ENCODE results near the gene SCGB3A1. TPM values are rescaled to one million over a fixed set of nuclear protein-coding genes. Genes with fewer than 3 reads are reported as not detected.

Gene SCGB3A1
- total RNA-seq = 10 to 100 TPM in 1 of 3 donors, 1 to 10 TPM in 1, not detected in 1; 8.8 to 66.5 TPM

- H3K27me3 ChIP-seq = peaks cover 0 to 20% of the 10 kb centered on the region in 2 donors
- peak within 1 kb of the TSS in 2 of 3 donors; percentile 43 to 64 for H3K4me3 ChIP-seq
- intact Hi-C loops (cut with DNase I; ENCODE audit: low total_unique reads) = no loop called here
- DNase-seq (ENCODE audit: low spot score in 2 of 2) = no peak
- peak within 1 kb of the TSS in 1 of 2 donors; percentile 38 for H3K27ac ChIP-seq
- TF ChIP-seq POLR2AphosphoS5 (IDR thresholded peaks at IDR 0.05) = no peak
- no peak for TF ChIP-seq POLR2A (IDR thresholded peaks at IDR 0.05)
- no peak for TF ChIP-seq CTCF (IDR thresholded peaks at IDR 0.05)
- no peaks in the 10 kb centered on the region for H3K9me3 ChIP-seq
- peaks cover 0 to 7% of the 10 kb centered on the region in 2 donors for H3K4me1 ChIP-seq
- no peaks in the 10 kb centered on the region for H3K36me3 ChIP-seq
Observed at GRCh38 chr5:180591311-180591887, at the start of gene SCGB3A1. SCGB3A1 (minus strand) TSS chr5:180591499; CDS start chr5:180591462, 37 bp downstream.

- TF ChIP-seq CTCF (IDR thresholded peaks at IDR 0.05) (no peak), POLR2AphosphoS5 (IDR thresholded peaks at IDR 0.05) (no peak), POLR2A (IDR thresholded peaks at IDR 0.05) (no peak)
- DNase-seq (ENCODE audit: low spot score in 2 of 2) = peak in 1 of 2 donors; percentile 49
- Histone ChIP-seq H3K27ac (peak overlapping the region in 1 of 2 donors; percentile 0), H3K4me1 (no peaks in the 10 kb centered on the region), H3K36me3 (no peaks in the 10 kb centered on the region), H3K4me3 (no peak overlapping the region), H3K9me3 (no peaks in the 10 kb centered on the region), H3K27me3 (peaks cover 0 to 8% of the 10 kb centered on the region in 2 donors)
- intact Hi-C loops (cut with DNase I; ENCODE audit: low total_unique reads) = no loop called here
Observed at GRCh38 chr5:180640611-180640860, 49.2 kb upstream of the SCGB3A1 start.

- Histone ChIP-seq H3K27ac (peak overlapping the region in 1 of 2 donors; percentile 0), H3K4me1 (no peaks in the 10 kb centered on the region), H3K4me3 (no peak overlapping the region), H3K36me3 (no peaks in the 10 kb centered on the region), H3K9me3 (no peaks in the 10 kb centered on the region), H3K27me3 (peaks cover 0 to 4% of the 10 kb centered on the region in 2 donors)
- peak in 1 of 2 donors; percentile 51 for DNase-seq (ENCODE audit: low spot score in 2 of 2)
- intact Hi-C loops (cut with DNase I; ENCODE audit: low total_unique reads) = no loop called here
- no peak for TF ChIP-seq POLR2AphosphoS5 (IDR thresholded peaks at IDR 0.05)
- no peak for TF ChIP-seq CTCF (IDR thresholded peaks at IDR 0.05)
- TF ChIP-seq POLR2A (IDR thresholded peaks at IDR 0.05) = no peak
Observed at GRCh38 chr5:180639741-180640610, 48.7 kb upstream of the SCGB3A1 start.

- Histone ChIP-seq H3K4me1 (no peaks in the 10 kb centered on the region), H3K27me3 (no peaks in the 10 kb centered on the region), H3K27ac (no peak overlapping the region), H3K9me3 (no peaks in the 10 kb centered on the region), H3K4me3 (no peak overlapping the region), H3K36me3 (no peaks in the 10 kb centered on the region)
- no peak for DNase-seq (ENCODE audit: low spot score in 2 of 2)
- intact Hi-C loops (cut with DNase I; ENCODE audit: low total_unique reads) = no loop called here
- TF ChIP-seq CTCF (IDR thresholded peaks at IDR 0.05) (no peak), POLR2A (IDR thresholded peaks at IDR 0.05) (no peak), POLR2AphosphoS5 (IDR thresholded peaks at IDR 0.05) (no peak)
Observed at GRCh38 chr5:180639287-180639686, 48.0 kb upstream of the SCGB3A1 start.
